DND-41 (cell line): ENCODE measurements around the gene RAE1.

Source experiments
- EZH2 ChIP-seq: IDR thresholded peaks from 3 replicates; pipeline ENCODE4 v1.6.1; 2012; ENCODE audit warnings: borderline replicate concordance, low read depth, mild to moderate bottlenecking, moderate library complexity, low read length, inconsistent platforms; ENCODE audit not compliant: severe bottlenecking
- TF ChIP-seq, protein P1 (sequence below): IDR thresholded peaks from 2 replicates; pipeline ENCODE4 v1.5.1; 2012; ENCODE audit warnings: borderline replicate concordance, low read length, moderate library complexity, mild to moderate bottlenecking; ENCODE audit not compliant: poor library complexity, severe bottlenecking; ENCODE audit errors: extremely low read depth

DNA sequence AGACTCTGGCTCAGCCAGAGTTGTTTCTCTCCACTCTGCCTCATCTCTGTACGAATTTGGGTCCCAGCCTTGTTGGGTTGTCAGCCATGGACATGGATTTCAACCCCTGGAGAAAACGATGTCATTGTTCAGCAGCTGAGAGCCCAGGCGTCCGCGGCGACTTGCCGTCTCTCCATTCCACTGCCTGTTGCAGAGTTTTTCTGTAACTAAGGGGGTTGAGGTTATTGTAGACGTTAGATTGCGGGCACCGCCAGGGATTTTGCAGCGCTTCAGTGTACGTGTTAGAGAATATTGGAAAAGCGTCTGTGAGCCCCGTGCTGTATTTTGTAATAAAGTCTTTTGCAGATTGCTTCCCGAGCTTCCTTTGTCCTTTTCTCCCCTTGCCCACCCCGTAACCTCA lies 27.1 kb downstream of the RAE1 start:
- TF ChIP-seq, protein P1, sequence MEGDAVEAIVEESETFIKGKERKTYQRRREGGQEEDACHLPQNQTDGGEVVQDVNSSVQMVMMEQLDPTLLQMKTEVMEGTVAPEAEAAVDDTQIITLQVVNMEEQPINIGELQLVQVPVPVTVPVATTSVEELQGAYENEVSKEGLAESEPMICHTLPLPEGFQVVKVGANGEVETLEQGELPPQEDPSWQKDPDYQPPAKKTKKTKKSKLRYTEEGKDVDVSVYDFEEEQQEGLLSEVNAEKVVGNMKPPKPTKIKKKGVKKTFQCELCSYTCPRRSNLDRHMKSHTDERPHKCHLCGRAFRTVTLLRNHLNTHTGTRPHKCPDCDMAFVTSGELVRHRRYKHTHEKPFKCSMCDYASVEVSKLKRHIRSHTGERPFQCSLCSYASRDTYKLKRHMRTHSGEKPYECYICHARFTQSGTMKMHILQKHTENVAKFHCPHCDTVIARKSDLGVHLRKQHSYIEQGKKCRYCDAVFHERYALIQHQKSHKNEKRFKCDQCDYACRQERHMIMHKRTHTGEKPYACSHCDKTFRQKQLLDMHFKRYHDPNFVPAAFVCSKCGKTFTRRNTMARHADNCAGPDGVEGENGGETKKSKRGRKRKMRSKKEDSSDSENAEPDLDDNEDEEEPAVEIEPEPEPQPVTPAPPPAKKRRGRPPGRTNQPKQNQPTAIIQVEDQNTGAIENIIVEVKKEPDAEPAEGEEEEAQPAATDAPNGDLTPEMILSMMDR: no peak
- no peak for TF ChIP-seq EZH2
